Stimulated activated CD8-positive, alpha-beta memory T cell treated with anti-CD3 and anti-CD28 coated beads, Interleukin-12 subunit alpha, Interleukin-12 subunit beta, amount 100 ng/mL, for 4 hours (primary cell): Measurements from ENCODE around the gene TNIK.

Experiments used
- DNase-seq: peaks from one replicate; pipeline ENCODE4 v3.0.0-alpha.2; 2020; ENCODE audit warnings: low read depth

TNIK gene

DNA sequence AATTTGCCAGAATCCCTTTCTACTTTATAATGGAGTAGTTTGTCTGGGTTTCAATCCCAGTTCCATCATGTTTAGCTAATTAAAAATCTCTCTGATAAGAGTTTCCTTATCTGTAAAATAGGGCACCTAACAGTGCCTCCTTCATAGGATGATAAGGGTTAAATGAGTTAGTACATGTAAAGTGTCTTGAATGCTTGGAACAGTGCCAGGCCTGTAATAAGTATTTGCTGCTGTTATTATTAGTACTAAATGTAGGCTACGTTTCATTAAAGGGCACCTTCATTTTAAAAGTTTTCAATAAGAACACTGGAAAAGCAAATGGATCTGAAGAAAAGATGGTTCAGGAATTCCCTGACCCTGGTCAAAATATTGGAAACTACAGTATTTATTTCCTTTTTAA is 421.9 kb downstream of the TNIK start:
- no peak for DNase-seq

DNA sequence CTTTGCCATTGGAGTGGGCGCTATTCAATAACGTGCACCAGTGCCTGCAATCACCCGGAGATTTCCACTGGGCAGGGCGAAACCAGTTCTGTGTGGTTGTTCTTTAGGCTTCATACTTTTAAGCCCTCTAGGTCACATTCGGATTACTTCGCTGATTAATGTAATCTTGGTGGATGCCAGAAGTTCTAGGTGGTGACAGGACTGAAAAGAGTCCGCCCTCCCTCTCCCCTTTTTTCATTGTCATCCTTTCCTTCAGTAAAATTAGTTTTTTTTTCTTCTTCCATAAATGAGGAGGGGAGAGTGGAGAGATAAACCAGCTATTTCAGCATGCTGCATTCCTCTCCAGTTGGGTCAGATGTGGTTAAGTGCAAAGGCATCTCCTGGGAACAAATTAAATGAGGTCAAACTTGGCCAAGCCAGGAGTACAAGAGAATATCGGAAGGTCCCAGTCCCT is 431.4 kb downstream of the TNIK start:
- no peak for DNase-seq

DNA sequence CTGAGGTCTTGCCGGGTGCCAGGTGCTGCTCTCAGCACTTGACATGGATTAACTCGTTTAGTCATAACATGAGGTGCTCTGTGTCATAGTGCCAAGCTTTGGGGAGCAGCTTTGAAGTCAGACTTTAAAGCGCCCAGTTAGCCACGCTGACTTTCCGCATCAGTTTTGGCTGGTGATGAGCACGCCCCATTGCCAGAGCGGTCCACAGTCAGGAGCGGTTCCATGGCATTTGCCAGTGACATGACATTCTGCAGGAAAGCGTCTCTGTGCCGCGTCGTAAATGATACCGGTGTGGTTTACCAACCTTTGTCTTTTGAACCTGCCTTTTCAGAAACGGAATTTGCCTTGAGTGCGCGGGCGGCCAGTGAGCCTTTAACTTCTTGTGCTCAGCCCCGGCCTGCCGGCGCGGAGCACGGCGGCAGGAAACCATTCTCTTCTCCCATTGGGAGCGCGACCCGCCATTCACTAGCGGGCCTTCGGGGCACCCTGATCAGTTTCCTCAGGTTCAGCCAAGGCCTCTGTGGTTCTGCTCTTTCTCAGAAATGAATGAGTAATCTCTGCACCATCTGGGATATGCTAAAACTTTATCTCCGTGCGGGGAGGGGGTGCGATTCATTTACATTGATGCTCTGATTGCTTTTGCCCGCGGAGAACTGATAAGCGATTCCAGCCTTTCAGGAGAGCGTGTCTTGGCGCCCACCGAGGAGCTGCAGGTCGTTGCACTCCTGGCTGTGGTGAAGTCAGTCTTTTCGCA is 432.0 kb downstream of the TNIK start:
- DNase-seq = no peak

DNA sequence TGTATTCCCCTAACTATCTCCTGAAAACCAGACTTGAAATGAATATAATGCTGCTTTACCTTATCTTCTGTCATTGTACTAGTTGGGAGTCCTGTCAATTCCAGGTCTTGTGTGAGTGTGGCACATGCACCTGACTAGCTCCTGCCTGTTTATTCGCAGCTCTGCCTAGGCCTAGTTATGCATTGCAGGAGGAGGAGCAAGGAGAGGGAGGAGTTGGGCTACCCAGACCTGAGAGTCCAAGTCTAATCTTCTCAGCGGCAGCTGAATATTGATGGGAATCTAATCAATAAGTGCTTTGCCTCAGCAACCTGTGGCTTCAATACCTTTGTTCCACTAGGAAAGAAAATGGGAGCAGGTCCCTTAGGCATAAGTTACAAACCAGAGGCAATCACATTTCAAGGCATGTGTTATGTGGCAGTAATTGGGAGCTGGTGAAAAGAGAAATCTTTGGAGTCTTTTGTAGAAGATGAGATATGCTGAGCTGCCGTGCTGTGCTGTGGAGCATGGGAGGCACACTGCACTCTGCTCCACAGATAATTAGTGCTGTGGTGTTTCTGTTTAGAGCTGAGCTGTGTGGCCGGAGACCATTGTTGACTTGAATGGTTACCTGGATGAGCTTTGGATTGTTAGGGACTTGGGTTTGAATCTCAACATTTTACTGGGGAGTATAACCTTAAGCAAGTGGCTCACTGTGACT is 433.5 kb downstream of the TNIK start, which contains the start of gene SLC2A2:
SLC2A2 (minus strand) TSS at position 124 of the 697 bp plus-strand sequence; CDS start at position 74, 50 bp downstream.
- no peak for DNase-seq

DNA sequence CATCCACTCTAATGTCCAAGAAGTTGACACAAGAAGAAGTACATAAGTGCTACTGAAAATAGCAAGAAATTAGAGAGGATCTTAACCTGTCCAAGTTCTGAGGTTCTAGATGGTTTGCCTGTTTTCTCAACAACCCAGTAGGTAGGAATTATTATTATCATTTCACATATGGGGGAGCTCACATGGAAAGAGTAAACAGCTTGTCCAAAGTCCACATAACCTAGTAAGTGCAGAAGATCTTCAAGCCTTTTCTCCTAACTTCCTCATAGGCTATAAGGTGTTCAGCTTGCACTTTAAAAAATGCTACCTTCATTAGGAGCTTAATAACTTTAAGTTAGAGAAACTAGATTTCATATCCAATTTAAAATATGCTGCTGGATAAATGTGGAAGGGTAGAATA is 436.6 kb downstream of the TNIK start:
- no peak for DNase-seq

DNA sequence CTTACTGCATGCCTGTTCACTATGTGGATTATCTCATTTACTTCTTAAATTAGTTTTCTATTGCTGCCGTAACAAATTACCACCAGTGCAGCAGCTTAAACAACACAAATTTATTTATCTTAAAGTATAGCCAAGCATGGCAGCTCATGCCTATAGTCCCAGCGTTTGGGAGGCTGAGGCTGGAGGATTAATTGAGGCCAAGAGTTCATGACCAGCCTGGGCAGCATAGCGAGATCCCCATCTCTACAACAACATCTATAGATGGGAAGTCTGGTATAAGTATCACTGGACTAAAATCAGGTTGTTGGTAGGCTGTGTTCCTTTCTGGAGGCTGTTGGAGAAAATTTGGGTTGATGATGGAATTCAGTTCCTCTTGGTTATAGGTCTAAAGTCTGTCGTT is 438.8 kb downstream of the TNIK start:
- no peak for DNase-seq

DNA sequence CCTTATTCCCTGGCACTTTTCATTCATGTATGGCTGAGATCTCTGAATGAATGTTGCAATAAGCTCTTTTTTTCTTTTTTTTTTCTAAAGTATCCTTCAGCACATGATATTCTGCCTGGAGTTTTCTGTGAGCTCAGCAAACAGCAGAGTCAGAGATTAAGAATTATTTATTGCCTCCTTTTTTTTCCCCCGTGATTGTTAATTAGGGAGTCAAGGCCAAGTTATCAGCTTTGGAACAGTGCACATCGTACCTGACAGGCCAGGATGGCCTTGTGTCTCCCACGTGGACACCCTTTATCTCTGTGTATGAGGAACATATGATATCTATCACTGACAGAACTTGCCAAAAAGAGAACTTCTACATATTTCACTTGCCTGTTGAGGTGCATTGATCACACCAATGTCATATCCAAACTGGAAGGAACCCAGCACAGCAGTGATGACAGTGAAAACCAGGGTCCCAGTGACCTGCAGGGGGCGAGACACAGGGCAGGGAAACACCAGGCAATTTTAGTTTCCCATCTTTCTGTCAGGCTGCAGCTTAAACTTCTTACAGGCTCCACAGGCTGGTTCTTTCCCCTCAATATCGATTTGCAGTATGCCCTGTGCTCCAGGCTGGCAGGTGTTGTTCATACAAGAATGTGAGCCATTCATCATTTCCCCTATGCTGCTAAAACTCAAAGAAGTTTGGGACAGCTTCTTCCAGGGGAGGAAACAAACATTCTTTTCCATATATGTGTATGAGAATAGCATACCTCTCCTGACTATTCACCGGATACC is 441.9 kb downstream of the TNIK start:
- DNase-seq = no peak

DNA sequence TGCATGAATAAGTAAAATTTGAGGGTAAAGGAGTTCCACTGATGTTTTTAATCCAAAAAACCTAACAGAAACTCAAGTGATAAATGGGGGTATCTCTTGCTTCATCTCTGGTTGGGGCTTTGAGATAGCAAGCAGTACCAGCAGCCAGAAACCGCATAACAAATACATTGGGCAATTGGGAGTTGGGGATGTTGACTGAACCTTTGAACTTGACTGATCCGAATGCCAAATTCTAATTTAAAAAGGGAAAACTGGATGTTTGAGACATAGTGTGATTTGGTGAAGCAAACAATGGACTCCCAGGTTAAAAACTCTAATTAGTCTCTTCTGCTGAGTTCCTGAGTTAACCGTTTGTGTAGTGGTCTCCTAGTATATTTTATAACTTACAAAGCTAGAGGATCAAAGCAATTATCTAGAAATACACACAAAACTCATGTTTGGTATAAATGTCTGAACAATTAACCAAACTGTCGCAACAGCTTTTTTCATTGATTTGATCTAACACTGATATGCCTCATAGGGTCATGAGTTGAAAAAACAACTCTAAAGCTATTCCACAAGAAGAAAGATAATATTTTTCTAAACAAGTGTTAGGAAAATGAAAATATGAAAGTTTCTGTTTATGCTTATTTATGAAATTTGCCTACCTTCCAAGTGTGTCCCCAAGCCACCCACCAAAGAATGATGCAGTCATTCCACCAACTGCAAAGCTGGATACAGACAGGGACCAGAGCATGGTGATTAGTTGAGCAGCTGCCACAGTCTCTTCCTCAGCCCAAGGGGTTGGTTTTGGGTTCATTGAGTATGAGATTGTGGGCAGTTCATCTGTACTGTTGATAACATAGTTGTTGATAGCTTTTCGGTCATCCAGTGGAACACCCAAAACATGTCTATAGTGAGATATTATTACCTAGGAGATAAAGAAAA is 446.1 kb downstream of the TNIK start:
- no peak for DNase-seq

DNA sequence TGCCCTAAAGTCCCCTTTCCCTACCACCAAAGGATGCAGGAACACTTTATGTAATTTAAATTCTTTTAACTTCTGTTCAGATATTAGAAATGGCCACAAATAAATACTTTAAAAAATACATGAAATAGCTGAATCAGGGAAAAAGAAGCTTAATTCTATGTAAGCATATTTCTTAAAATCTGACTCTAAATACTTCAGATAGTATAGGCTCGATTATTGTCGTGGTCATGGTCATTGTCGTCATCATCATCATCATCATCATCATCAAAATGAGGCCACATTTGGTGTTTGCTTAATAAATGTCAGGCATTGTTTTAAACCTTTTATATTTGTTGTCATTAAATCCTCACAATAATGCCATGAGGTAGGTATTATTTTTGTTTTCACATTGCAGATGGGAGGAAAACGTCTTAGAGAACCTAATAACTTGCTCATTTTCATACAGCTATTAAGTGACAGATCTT is 448.3 kb downstream of the TNIK start:
- no peak for DNase-seq
